SK-N-SH treated with all-trans-retinoic acid at 6 μM for 48 hours (cell line): Measurements from ENCODE around the gene FAM114A1.

ENCODE experiments used
- ARNTL ChIP-seq: fragments of 450-650 bp; formaldehyde crosslinking; IDR thresholded peaks from 2 replicates; pipeline ENCODE4 v1.5.0; 2020; ENCODE audit warnings: low read depth, mild to moderate bottlenecking, moderate library complexity, borderline replicate concordance
- ESRRG ChIP-seq: fragments of 250-450 bp; sonication (Bioruptor Pico); IDR thresholded peaks from 2 replicates; pipeline ENCODE4 v1.6.1; 2021; ENCODE audit warnings: mild to moderate bottlenecking
- ISL1 ChIP-seq: fragments of 250-450 bp; sonication (Bioruptor Pico); IDR thresholded peaks from 2 replicates; pipeline ENCODE4 v2.1.2; 2022; ENCODE audit warnings: mild to moderate bottlenecking, moderate library complexity
- TCF4 ChIP-seq: fragments of 250-450 bp; sonication (Bioruptor Pico); IDR thresholded peaks from 2 replicates; pipeline ENCODE4 v1.8.0; 2021; ENCODE audit warnings: mild to moderate bottlenecking, moderate library complexity, borderline replicate concordance
- ZFP3 ChIP-seq: fragments of 250-450 bp; sonication (Bioruptor Pico); IDR thresholded peaks from 2 replicates; pipeline ENCODE4 v1.5.0; 2020; ENCODE audit warnings: mild to moderate bottlenecking, moderate library complexity
- ZNF565 ChIP-seq: fragments of 450-650 bp; formaldehyde crosslinking; conservative IDR thresholded peaks from 2 replicates; pipeline ENCODE4 v1.5.0; 2020; ENCODE audit warnings: low read depth, mild to moderate bottlenecking, moderate library complexity
- TF ChIP-seq, protein P1 (sequence below): fragments of 250-450 bp; sonication (Bioruptor Pico); IDR thresholded peaks from 2 replicates; pipeline ENCODE4 v1.5.0; 2020; ENCODE audit warnings: mild to moderate bottlenecking, moderate library complexity
- TF ChIP-seq, protein P2 (sequence below): fragments of 250-450 bp; sonication (Bioruptor Pico); IDR thresholded peaks from 2 replicates; pipeline ENCODE4 v1.5.1; 2020; ENCODE audit warnings: low read depth, mild to moderate bottlenecking, moderate library complexity
- TF ChIP-seq, protein P3 (sequence below): fragments of 250-450 bp; sonication (Bioruptor Pico); IDR thresholded peaks from 2 replicates; pipeline ENCODE4 v1.8.0; 2021; ENCODE audit warnings: low read depth, mild to moderate bottlenecking, moderate library complexity, borderline replicate concordance
- TF ChIP-seq, protein P4 (sequence below): fragments of 250-450 bp; sonication (Bioruptor Pico); IDR thresholded peaks from 2 replicates; pipeline ENCODE4 v1.8.0; 2020; ENCODE audit warnings: mild to moderate bottlenecking, moderate library complexity, borderline replicate concordance
- TF ChIP-seq, protein P5 (sequence below): fragments of 250-450 bp; sonication (Bioruptor Pico); IDR thresholded peaks from 2 replicates; pipeline ENCODE4 v1.5.1; 2021; ENCODE audit warnings: mild to moderate bottlenecking, moderate library complexity

DNA sequence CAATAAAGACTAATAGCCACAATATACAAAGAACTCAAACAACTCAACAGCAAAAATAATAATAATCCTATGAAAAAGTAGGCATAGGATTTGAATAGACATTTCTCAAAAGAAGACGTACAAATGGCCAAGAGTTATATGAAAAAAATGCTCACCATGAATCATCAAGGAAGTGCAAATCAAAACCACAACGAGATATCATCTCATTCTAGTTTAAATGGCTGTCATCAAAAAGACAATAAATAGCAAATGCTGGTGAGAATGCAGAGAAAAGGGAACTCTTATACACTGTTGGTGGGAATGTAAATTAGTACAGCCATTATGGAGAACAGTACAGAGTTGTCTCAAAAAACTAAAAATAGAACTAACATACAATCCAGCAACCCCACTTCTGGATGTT lies 29.8 kb upstream of the FAM114A1 start:
- TF ChIP-seq ESRRG (CRISPR knock-in tag) (no peak), TCF4 (CRISPR knock-in tag) (no peak), ZFP3 (CRISPR knock-in tag) (no peak), ISL1 (CRISPR knock-in tag) (no peak; the same call in 1 of the 2 replicates), ARNTL (CRISPR knock-in tag) (no peak), ZNF565 (no peak)
- TF ChIP-seq, protein P1, sequence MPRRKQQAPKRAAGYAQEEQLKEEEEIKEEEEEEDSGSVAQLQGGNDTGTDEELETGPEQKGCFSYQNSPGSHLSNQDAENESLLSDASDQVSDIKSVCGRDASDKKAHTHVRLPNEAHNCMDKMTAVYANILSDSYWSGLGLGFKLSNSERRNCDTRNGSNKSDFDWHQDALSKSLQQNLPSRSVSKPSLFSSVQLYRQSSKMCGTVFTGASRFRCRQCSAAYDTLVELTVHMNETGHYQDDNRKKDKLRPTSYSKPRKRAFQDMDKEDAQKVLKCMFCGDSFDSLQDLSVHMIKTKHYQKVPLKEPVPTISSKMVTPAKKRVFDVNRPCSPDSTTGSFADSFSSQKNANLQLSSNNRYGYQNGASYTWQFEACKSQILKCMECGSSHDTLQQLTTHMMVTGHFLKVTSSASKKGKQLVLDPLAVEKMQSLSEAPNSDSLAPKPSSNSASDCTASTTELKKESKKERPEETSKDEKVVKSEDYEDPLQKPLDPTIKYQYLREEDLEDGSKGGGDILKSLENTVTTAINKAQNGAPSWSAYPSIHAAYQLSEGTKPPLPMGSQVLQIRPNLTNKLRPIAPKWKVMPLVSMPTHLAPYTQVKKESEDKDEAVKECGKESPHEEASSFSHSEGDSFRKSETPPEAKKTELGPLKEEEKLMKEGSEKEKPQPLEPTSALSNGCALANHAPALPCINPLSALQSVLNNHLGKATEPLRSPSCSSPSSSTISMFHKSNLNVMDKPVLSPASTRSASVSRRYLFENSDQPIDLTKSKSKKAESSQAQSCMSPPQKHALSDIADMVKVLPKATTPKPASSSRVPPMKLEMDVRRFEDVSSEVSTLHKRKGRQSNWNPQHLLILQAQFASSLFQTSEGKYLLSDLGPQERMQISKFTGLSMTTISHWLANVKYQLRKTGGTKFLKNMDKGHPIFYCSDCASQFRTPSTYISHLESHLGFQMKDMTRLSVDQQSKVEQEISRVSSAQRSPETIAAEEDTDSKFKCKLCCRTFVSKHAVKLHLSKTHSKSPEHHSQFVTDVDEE (CRISPR knock-in tag), result no peak
- TF ChIP-seq, protein P2, sequence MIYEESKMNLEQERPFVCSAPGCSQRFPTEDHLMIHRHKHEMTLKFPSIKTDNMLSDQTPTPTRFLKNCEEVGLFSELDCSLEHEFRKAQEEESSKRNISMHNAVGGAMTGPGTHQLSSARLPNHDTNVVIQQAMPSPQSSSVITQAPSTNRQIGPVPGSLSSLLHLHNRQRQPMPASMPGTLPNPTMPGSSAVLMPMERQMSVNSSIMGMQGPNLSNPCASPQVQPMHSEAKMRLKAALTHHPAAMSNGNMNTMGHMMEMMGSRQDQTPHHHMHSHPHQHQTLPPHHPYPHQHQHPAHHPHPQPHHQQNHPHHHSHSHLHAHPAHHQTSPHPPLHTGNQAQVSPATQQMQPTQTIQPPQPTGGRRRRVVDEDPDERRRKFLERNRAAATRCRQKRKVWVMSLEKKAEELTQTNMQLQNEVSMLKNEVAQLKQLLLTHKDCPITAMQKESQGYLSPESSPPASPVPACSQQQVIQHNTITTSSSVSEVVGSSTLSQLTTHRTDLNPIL (CRISPR knock-in tag), result no peak
- TF ChIP-seq, protein P3, sequence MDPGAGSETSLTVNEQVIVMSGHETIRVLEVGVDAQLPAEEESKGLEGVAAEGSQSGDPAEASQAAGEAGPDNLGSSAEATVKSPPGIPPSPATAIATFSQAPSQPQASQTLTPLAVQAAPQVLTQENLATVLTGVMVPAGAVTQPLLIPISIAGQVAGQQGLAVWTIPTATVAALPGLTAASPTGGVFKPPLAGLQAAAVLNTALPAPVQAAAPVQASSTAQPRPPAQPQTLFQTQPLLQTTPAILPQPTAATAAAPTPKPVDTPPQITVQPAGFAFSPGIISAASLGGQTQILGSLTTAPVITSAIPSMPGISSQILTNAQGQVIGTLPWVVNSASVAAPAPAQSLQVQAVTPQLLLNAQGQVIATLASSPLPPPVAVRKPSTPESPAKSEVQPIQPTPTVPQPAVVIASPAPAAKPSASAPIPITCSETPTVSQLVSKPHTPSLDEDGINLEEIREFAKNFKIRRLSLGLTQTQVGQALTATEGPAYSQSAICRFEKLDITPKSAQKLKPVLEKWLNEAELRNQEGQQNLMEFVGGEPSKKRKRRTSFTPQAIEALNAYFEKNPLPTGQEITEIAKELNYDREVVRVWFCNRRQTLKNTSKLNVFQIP (CRISPR knock-in tag), result no peak
- TF ChIP-seq, protein P4, sequence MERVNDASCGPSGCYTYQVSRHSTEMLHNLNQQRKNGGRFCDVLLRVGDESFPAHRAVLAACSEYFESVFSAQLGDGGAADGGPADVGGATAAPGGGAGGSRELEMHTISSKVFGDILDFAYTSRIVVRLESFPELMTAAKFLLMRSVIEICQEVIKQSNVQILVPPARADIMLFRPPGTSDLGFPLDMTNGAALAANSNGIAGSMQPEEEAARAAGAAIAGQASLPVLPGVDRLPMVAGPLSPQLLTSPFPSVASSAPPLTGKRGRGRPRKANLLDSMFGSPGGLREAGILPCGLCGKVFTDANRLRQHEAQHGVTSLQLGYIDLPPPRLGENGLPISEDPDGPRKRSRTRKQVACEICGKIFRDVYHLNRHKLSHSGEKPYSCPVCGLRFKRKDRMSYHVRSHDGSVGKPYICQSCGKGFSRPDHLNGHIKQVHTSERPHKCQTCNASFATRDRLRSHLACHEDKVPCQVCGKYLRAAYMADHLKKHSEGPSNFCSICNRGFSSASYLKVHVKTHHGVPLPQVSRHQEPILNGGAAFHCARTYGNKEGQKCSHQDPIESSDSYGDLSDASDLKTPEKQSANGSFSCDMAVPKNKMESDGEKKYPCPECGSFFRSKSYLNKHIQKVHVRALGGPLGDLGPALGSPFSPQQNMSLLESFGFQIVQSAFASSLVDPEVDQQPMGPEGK, result no peak
- TF ChIP-seq, protein P5, sequence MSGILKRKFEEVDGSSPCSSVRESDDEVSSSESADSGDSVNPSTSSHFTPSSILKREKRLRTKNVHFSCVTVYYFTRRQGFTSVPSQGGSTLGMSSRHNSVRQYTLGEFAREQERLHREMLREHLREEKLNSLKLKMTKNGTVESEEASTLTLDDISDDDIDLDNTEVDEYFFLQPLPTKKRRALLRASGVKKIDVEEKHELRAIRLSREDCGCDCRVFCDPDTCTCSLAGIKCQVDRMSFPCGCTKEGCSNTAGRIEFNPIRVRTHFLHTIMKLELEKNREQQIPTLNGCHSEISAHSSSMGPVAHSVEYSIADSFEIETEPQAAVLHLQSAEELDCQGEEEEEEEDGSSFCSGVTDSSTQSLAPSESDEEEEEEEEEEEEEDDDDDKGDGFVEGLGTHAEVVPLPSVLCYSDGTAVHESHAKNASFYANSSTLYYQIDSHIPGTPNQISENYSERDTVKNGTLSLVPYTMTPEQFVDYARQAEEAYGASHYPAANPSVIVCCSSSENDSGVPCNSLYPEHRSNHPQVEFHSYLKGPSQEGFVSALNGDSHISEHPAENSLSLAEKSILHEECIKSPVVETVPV (CRISPR knock-in tag), result no peak
